ENCODE results near the gene ECI1. TPM values are rescaled to one million over a fixed set of nuclear protein-coding genes. Genes with fewer than 3 reads are reported as not detected.

ECI1 gene
- total RNA-seq, 1 donor from 2014 or later = 47.8 TPM

DNA sequence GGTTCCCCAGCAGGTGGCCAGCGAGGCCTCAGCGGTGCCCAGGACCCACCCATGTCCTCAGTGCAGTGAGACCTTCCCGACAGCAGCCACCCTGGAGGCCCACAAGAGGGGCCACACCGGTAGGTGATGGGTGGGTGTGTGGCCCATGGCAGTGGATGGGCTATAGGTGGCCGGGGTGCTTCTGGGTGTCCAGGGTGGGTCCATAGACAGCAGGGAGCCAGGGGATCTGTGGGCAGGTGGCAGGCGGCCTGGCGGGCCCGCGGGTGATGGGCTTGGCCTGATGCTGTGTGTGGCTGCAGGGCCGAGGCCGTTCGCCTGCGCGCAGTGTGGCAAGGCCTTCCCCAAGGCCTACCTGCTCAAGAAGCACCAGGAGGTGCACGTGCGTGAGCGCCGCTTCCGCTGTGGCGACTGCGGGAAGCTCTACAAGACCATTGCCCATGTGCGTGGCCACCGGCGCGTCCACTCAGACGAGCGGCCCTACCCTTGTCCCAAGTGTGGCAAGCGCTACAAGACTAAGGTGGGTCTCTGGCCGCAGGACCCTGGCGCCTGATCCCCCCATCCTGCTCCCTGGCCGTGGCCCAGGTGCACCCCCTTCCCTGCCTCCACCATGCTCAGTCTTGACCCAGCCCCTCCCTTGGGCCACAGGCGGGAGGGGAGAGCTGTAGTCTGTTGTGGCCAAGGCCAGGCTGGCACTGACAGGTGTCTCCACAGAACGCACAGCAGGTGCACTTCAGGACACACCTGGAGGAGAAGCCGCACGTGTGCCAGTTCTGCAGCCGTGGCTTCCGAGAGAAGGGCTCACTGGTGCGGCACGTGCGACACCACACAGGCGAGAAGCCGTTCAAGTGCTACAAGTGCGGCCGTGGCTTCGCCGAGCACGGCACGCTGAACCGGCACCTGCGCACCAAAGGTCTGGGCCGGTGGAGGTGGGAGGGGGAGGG, 17.2 kb downstream of the ECI1 start:
- no peak for DNase-seq (ENCODE audit: low spot score)

- no peak for DNase-seq (ENCODE audit: low spot score)
Observed at GRCh38 chr16:2233046-2233775, 18.2 kb downstream of the ECI1 start.

DNA sequence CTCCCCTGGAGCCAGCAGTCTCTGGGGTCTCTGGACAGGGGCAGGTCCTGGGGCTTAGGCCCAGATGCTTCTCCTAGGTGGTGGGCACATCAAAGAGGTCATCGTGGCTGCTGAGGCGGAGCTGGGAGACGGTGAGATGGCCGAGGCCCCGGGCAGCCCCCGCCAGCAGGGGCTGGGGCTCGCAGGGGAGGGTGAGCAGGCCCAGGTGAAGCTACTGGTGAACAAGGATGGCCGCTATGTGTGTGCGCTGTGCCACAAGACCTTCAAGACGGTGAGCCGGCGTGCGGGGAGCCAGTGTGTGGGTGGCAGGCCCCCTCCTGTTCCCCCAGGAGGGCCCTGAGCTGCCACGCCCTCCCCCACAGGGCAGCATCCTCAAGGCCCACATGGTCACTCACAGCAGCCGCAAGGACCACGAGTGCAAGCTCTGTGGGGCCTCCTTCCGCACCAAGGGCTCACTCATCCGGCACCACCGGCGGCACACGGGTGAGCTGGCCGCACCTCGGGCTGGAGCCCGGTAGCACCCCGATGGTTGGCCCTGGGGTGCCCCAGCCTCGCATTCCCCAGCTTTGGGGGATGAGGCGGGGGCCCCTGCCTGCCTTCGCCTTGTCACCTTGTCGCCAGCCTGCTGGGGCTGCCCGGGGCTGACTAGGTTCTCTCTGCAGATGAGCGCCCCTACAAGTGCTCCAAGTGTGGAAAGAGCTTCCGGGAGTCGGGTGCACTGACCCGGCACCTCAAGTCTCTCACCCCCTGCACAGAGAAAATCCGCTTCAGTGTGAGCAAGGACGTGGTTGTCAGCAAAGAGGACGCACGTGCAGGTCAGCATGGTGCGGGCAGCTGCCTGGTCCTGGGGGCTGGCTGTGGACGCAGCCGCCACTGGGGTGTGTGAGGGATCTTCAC, 19.0 kb downstream of the ECI1 start:
- DNase-seq (ENCODE audit: low spot score) = no peak

DNA sequence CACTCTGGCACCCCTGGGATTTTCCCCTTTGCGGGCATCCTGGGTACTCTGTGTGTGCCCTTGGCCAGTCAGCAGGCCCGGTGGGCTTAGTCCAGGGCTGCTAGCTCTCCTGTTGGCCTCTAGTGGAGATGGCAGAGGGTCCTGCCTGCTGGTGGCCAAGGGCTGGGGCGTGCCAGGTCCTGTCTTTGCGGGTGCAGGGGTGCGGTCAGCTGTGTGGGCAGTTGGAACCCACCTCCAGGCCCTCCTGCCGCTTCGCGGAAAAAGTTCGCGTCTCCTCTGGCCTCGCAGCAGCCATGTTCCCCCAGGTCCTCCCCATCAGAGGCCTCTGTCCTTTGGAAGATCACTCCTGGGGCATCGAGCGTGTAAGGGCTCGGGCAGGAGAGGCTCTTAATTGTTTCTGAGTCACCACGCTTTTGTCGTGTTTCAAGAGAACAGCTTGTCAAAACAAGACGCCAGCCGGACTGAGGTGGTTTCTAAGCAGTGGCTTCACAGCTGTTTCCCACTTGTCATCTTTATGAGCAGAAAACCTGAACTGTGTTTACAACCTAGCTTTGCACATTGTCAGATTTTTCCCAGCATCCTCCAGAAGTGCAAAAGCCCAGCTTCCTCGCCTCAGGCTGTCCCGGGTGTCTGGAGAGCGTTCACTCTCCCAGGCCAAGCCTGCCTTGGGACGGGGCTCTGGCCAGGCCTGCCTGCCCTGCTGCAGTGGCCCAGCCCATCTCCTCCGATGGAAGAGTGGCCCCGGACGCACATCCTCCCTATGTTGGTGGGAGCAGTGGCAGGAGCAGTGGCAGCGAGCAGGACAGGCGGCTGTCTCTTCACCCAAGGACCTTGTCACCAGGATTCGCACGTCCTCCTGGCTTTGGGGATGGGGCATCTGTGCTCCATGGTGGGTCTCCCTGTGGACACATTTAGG, 20.1 kb downstream of the ECI1 start:
- no peak for DNase-seq (ENCODE audit: low spot score)

GRCh38 chr16:2230376-2230775, 21.0 kb downstream of the ECI1 start:
- DNase-seq (ENCODE audit: low spot score) = no peak

DNA sequence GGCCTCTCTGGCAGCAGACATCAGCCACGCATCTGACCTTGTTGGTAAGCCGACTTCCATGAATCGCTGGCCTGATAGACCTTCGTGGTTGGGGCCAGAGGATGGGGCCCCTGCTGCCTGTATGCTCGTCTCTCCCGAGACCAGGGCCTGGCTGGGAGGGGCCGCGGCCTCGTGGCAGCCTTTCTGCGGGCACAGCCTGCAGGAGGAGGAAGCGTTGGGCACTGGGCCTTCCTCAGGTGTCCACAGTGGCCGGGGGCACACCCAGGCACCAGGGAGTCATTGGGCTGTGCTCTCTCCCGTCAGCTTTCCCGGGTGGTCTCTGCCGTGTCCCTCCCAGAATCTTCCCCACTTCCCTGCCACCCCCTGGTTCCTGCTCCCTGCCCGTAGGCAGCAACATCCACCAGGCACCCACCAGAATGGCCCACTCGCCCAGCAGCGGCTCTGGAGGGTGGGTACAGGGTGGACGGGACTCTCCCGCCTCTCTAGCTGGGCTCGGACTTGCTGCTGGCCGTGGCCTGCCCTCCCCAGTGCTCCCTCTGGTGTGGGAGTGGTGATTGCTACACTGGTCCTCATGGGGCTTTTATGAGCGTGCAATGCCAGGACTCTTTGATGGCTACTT, 21.6 kb downstream of the ECI1 start:
- no peak for DNase-seq (ENCODE audit: low spot score)

DNA sequence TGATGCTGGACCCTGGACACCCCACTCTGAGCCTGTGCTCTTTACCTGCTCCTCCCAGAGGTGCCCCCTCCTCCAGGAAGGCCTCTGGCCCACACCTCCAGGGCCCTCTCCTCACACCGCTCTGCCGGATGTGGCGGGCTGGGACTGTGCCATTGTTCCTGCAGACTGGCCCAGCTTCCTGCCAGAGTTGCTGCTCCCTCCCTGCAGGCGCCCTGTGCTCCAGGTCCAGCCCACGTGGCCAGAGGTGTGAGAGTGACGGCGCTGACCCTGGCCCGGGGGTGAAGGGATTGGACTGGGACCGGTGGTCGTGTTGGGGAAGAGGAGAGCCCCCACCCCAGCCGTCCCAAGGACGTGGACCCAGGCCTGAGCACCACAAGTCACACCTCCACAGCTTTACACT, 22.3 kb downstream of the ECI1 start:
- DNase-seq (ENCODE audit: low spot score) = no peak

DNA sequence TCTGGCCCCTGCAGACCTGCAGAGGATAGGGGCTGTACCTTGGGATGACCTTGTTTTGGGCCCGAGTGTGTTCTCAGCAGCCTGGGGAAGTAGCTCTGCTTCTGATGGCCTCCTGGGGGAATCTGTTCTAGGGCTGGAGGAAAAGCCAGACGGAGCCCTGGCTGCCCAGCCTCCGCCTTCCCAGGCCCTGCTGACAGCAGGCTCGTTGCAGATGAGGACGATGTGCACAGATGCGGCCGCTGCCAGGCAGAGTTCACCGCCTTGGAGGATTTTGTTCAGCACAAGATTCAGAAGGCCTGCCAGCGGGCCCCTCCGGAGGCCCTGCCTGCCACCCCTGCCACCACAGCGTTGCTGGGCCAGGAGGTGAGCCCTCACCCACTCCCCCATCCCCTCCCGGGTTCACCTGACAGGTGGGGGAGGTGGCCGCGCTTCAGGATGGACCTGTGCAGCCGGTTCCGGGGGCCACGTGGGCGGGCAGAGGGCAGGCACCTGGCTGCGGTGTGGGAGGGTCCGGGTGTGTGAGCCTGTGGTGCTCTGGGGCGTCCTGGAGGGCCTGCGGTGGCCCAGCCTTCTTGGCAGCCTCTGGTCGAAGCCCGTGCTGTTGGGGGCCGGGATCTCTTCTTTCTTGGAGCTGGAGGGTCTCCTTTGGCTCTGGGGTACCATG, 23.1 kb downstream of the ECI1 start:
- no peak for DNase-seq (ENCODE audit: low spot score)

DNA sequence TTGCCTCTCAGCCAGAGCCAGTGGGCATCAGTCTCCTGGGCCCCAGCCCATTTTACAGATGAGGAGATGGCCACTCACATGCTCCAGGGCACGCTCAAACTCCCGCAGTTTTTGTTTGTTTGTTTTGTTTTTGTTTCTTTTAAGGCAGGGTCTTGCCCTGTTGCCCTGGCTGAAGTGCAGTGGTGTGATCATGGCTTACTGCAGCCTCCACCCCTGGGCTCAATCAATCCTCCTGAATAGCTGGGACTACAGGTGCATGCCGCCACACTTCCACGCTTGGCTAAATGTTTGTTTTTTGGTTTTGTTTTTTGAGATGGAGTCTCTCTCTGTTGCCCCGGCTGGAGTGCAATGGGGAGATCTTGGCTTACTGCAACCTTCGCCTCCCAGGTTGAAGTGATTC, 24.5 kb downstream of the ECI1 start:
- no peak for DNase-seq (ENCODE audit: low spot score)

GRCh38 chr16:2226245-2226793, 25.1 kb downstream of the ECI1 start:
- no peak for DNase-seq (ENCODE audit: low spot score)

- no peak for DNase-seq (ENCODE audit: low spot score)
Observed at GRCh38 chr16:2223942-2224486, 27.4 kb downstream of the ECI1 start.

- DNase-seq (ENCODE audit: low spot score) = peak; percentile 99
Observed at GRCh38 chr16:2223221-2223941, 28.0 kb downstream of the ECI1 start, which contains the start of gene E4F1. Gene E4F1, plus strand, starts transcription at chr16:2223591. Its CDS starts 23 bp downstream, at chr16:2223614.

DNA sequence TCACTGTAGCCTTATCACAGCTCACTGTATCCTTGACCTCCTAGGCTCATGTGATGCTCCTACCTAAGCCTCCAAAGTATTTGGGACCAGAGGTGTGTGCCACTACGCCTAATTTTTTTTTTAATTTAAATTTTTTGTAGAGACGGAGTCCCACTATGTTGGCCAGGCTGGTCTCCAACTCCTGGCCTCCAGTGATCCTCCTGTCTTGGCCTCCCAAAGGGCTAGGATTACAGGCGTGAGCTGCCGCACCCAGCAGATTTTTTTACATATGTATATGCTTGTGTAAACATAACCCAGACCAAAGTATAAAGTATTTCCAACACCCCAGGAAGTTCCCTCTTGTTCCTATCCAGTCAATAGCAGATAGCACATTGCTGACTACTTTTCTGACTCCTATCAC, 35.1 kb downstream of the ECI1 start:
- no peak for DNase-seq (ENCODE audit: low spot score)

DNA sequence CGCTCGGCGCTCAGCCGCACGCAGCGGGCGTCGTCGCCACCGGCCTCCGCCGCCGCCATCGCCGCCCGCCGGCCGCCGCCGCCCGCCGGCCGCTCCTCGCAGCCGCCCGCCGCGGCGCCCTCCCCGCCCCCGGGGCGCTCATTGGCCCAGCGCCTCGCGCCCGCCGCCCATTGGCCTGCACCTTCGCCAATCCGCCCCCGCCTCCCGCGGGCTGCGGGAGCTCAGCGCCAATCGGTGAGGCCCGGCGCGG, 36.7 kb downstream of the ECI1 start, which contains the start of gene PGP:
Gene PGP (minus strand): TSS at position 122 of the 250 bp plus-strand sequence. CDS start 63 bp downstream, at position 59.
- DNase-seq (ENCODE audit: low spot score) = no peak

- DNase-seq (ENCODE audit: low spot score) = no peak
Observed at GRCh38 chr16:2213817-2214718, 37.3 kb downstream of the ECI1 start.

GRCh38 chr16:2212362-2213324, 38.7 kb downstream of the ECI1 start:
- no peak for DNase-seq (ENCODE audit: low spot score)

All from ureter (tissue), 1 donor.